Memory B cell (primary cell): ENCODE data around the gene BCKDK.

Experiments
- ATAC-seq: fragments of 150-1000 bp; cut with Tn5 transposase; 2 replicates; pipeline ENCODE4 v1.10.0; 2021; ENCODE audit warnings: low read depth, mild to moderate bottlenecking, moderate library complexity
- DNase-seq, 2 donors: peaks; one replicate each; pipeline ENCODE4 v3.0.0; 2022; ENCODE audit warnings: low spot score in 2 of 2
- H3K27ac Mint-ChIP-seq: one replicate; pipeline ENCODE4 v1.8.0; 2022; ENCODE audit warnings: mild to moderate bottlenecking, moderate library complexity, mixed read lengths
- H3K27me3 Mint-ChIP-seq: one replicate; pipeline ENCODE4 v1.8.0; 2022; ENCODE audit warnings: mixed read lengths
- H3K36me3 Mint-ChIP-seq: one replicate; pipeline ENCODE4 v1.8.0; 2022; ENCODE audit warnings: mild to moderate bottlenecking, mixed read lengths
- H3K4me1 Mint-ChIP-seq: one replicate; pipeline ENCODE4 v1.8.0; 2022; ENCODE audit warnings: mixed read lengths
- H3K4me3 Mint-ChIP-seq: one replicate; pipeline ENCODE4 v1.8.0; 2022; ENCODE audit warnings: mild to moderate bottlenecking, moderate library complexity, mixed read lengths
- H3K9me3 Mint-ChIP-seq: one replicate; pipeline ENCODE4 v1.8.0; 2022; ENCODE audit warnings: mixed read lengths

The BCKDK gene

GRCh38 chr16:31114468-31114867 lies 6.3 kb downstream of the BCKDK start:
- Mint-ChIP-seq H3K27ac (peak overlapping the region; percentile 50), H3K9me3 (no peaks in the 10 kb centered on the region), H3K4me1 (peaks cover 13% of the 10 kb centered on the region), H3K4me3 (no peak overlapping the region), H3K27me3 (no peaks in the 10 kb centered on the region), H3K36me3 (peaks cover 4% of the 10 kb centered on the region)
- ATAC-seq, result no peak
- DNase-seq, result no peak

GRCh38 chr16:31117384-31118222 lies 9.4 kb downstream of the BCKDK start, which contains the start of gene KAT8:
Gene KAT8 (plus strand): TSS chr16:31117664. CDS start chr16:31117682, 18 bp downstream.
- no peaks in the 10 kb centered on the region for H3K27me3 Mint-ChIP-seq
- peak; percentile 94 to 97 for DNase-seq
- H3K9me3 Mint-ChIP-seq, result no peaks in the 10 kb centered on the region
- ATAC-seq, result peak; percentile 90
- H3K4me3 Mint-ChIP-seq, result peak within 1 kb of the TSS; percentile 71
- peaks cover 18% of the 10 kb centered on the region for H3K36me3 Mint-ChIP-seq
- H3K4me1 Mint-ChIP-seq, result peaks cover 11% of the 10 kb centered on the region
- H3K27ac Mint-ChIP-seq, result peak within 1 kb of the TSS; percentile 70

- Mint-ChIP-seq H3K27me3 (no peaks in the 10 kb centered on the region), H3K9me3 (no peaks in the 10 kb centered on the region), H3K36me3 (peaks cover 18% of the 10 kb centered on the region), H3K4me1 (peaks cover 11% of the 10 kb centered on the region), H3K27ac (peak overlapping the region; percentile 70), H3K4me3 (peak overlapping the region; percentile 71)
- ATAC-seq (no peak), DNase-seq (no peak)
Observed at GRCh38 chr16:31118223-31119155, 10.3 kb downstream of the BCKDK start.

GRCh38 chr16:31120129-31120528 lies 11.9 kb downstream of the BCKDK start:
- no peak overlapping the region for H3K4me3 Mint-ChIP-seq
- no peak overlapping the region for H3K27ac Mint-ChIP-seq
- H3K9me3 Mint-ChIP-seq, result no peaks in the 10 kb centered on the region
- H3K36me3 Mint-ChIP-seq, result peaks cover 18% of the 10 kb centered on the region
- H3K4me1 Mint-ChIP-seq, result peaks cover 9% of the 10 kb centered on the region
- no peak for DNase-seq
- H3K27me3 Mint-ChIP-seq, result no peaks in the 10 kb centered on the region
- ATAC-seq, result no peak

- H3K4me1 Mint-ChIP-seq, result no peaks in the 10 kb centered on the region
- H3K9me3 Mint-ChIP-seq, result no peaks in the 10 kb centered on the region
- DNase-seq (no peak), ATAC-seq (no peak)
- H3K4me3 Mint-ChIP-seq, result no peak overlapping the region
- no peak overlapping the region for H3K27ac Mint-ChIP-seq
- no peaks in the 10 kb centered on the region for H3K27me3 Mint-ChIP-seq
- peaks cover 19% of the 10 kb centered on the region for H3K36me3 Mint-ChIP-seq
Observed at GRCh38 chr16:31125844-31126243, 17.7 kb downstream of the BCKDK start.

GRCh38 chr16:31127182-31127581 lies 19.0 kb downstream of the BCKDK start:
- ATAC-seq (no peak), DNase-seq (no peak)
- no peak overlapping the region for H3K27ac Mint-ChIP-seq
- H3K4me1 Mint-ChIP-seq, result no peaks in the 10 kb centered on the region
- peaks cover 16% of the 10 kb centered on the region for H3K36me3 Mint-ChIP-seq
- H3K9me3 Mint-ChIP-seq, result no peaks in the 10 kb centered on the region
- no peaks in the 10 kb centered on the region for H3K27me3 Mint-ChIP-seq
- no peak overlapping the region for H3K4me3 Mint-ChIP-seq

- Mint-ChIP-seq H3K36me3 (peaks cover 15% of the 10 kb centered on the region), H3K27ac (no peak overlapping the region), H3K4me1 (no peaks in the 10 kb centered on the region), H3K27me3 (no peaks in the 10 kb centered on the region), H3K4me3 (no peak overlapping the region), H3K9me3 (no peaks in the 10 kb centered on the region)
- DNase-seq (no peak), ATAC-seq (no peak)
Observed at GRCh38 chr16:31128711-31129567, 20.8 kb downstream of the BCKDK start.

- no peak overlapping the region for H3K27ac Mint-ChIP-seq
- DNase-seq, result no peak
Observed at GRCh38 chr16:31129568-31130335, 21.6 kb downstream of the BCKDK start.

GRCh38 chr16:31130336-31130891 lies 22.2 kb downstream of the BCKDK start:
- DNase-seq, result no peak
- Mint-ChIP-seq H3K9me3 (no peaks in the 10 kb centered on the region), H3K36me3 (peaks cover 15% of the 10 kb centered on the region), H3K4me3 (no peak overlapping the region), H3K4me1 (no peaks in the 10 kb centered on the region), H3K27ac (no peak overlapping the region), H3K27me3 (no peaks in the 10 kb centered on the region)
- ATAC-seq, result no peak

More at GRCh38 chr16:31129568-31130335, 21.6 kb downstream of the BCKDK start:
- no peak for ATAC-seq
- Mint-ChIP-seq H3K27me3 (no peaks in the 10 kb centered on the region), H3K36me3 (peaks cover 15% of the 10 kb centered on the region), H3K4me1 (no peaks in the 10 kb centered on the region), H3K4me3 (no peak overlapping the region), H3K9me3 (no peaks in the 10 kb centered on the region)

GRCh38 chr16:31130899-31131298 lies 22.7 kb downstream of the BCKDK start:
- peaks cover 13% of the 10 kb centered on the region for H3K36me3 Mint-ChIP-seq
- no peak for DNase-seq
- ATAC-seq, result no peak
- H3K27ac Mint-ChIP-seq, result no peak overlapping the region
- no peaks in the 10 kb centered on the region for H3K4me1 Mint-ChIP-seq
- H3K4me3 Mint-ChIP-seq, result no peak overlapping the region
- H3K27me3 Mint-ChIP-seq, result no peaks in the 10 kb centered on the region
- H3K9me3 Mint-ChIP-seq, result no peaks in the 10 kb centered on the region

- Mint-ChIP-seq H3K36me3 (peaks cover 8% of the 10 kb centered on the region), H3K9me3 (no peaks in the 10 kb centered on the region), H3K4me1 (no peaks in the 10 kb centered on the region), H3K4me3 (no peak overlapping the region), H3K27me3 (no peaks in the 10 kb centered on the region), H3K27ac (no peak overlapping the region)
- DNase-seq (no peak), ATAC-seq (no peak)
Observed at GRCh38 chr16:31131416-31131815, 23.2 kb downstream of the BCKDK start.

GRCh38 chr16:31131841-31132271 lies 23.7 kb downstream of the BCKDK start:
- Mint-ChIP-seq H3K27me3 (no peaks in the 10 kb centered on the region), H3K4me3 (no peak overlapping the region), H3K9me3 (no peaks in the 10 kb centered on the region), H3K4me1 (no peaks in the 10 kb centered on the region), H3K27ac (no peak overlapping the region), H3K36me3 (peaks cover 7% of the 10 kb centered on the region)
- ATAC-seq (no peak), DNase-seq (no peak)
